ENCODE measurements around the gene NSG1. TPM values are rescaled to one million over a fixed set of nuclear protein-coding genes. Genes with fewer than 3 reads are reported as not detected.
"Not testable (repeated sequence)": the region's sequence is repeated elsewhere in the genome, so short reads cannot be mapped to it uniquely, and the experiment has no call there.

NSG1 gene
- total RNA-seq, 2 experiments from 2014 or later = 39.7 to 46.8 TPM

GRCh38 chr4:4422117-4422516 lies 35.2 kb downstream of the NSG1 start:
- Mint-ChIP-seq H3K36me3 (peaks cover 18% of the 10 kb centered on the region), H3K4me1 (peaks cover 19% of the 10 kb centered on the region)
- DNase-seq; H3K4me3 Mint-ChIP-seq; H3K27ac Mint-ChIP-seq; ATAC-seq (ENCODE audit: low read depth); H3K9me3 Mint-ChIP-seq; H3K27me3 Mint-ChIP-seq: not testable (repeated sequence)
- POLR2A ChIA-PET = interaction anchor here (0.7 kb wide), 1 partner anchor 8 kb away, joined by 4 read pairs; no protein-coding TSS in a partner anchor

- Mint-ChIP-seq H3K4me3 (no peak overlapping the region), H3K4me1 (peaks cover 17% of the 10 kb centered on the region), H3K27ac (no peak overlapping the region), H3K27me3 (no peaks in the 10 kb centered on the region), H3K9me3 (no peaks in the 10 kb centered on the region), H3K36me3 (peaks cover 16% of the 10 kb centered on the region)
- no peak for DNase-seq
- POLR2A ChIA-PET = no interaction called here
- no peak for ATAC-seq (ENCODE audit: low read depth)
Measured at GRCh38 chr4:4422856-4423499, 36.1 kb downstream of the NSG1 start.

GRCh38 chr4:4423706-4424498 lies 37.0 kb downstream of the NSG1 start:
- Mint-ChIP-seq H3K9me3 (no peaks in the 10 kb centered on the region), H3K27me3 (no peaks in the 10 kb centered on the region), H3K36me3 (peaks cover 9% of the 10 kb centered on the region), H3K4me3 (no peak overlapping the region), H3K27ac (peak overlapping the region; percentile 40), H3K4me1 (peaks cover 8% of the 10 kb centered on the region)
- DNase-seq (no peak), ATAC-seq (ENCODE audit: low read depth) (no peak)
- POLR2A ChIA-PET = no interaction called here

- no peaks in the 10 kb centered on the region for H3K27me3 Mint-ChIP-seq
- peaks cover 4% of the 10 kb centered on the region for H3K36me3 Mint-ChIP-seq
- no peak overlapping the region for H3K27ac Mint-ChIP-seq
- ATAC-seq (ENCODE audit: low read depth) (no peak), DNase-seq (no peak)
- POLR2A ChIA-PET = interaction anchor here (0.6 kb wide), 1 partner anchor 12 kb away, joined by 3 read pairs; no protein-coding TSS in a partner anchor
- no peaks in the 10 kb centered on the region for H3K9me3 Mint-ChIP-seq
- no peak overlapping the region for H3K4me3 Mint-ChIP-seq
- H3K4me1 Mint-ChIP-seq = peaks cover 3% of the 10 kb centered on the region
Measured at GRCh38 chr4:4424499-4425115, 37.7 kb downstream of the NSG1 start.

- no peak overlapping the region for H3K27ac Mint-ChIP-seq
- no peaks in the 10 kb centered on the region for H3K9me3 Mint-ChIP-seq
- H3K4me1 Mint-ChIP-seq = no peaks in the 10 kb centered on the region
- H3K36me3 Mint-ChIP-seq = peaks cover 2% of the 10 kb centered on the region
- no peak overlapping the region for H3K4me3 Mint-ChIP-seq
- H3K27me3 Mint-ChIP-seq = no peaks in the 10 kb centered on the region
- DNase-seq (no peak), ATAC-seq (ENCODE audit: low read depth) (no peak)
- POLR2A ChIA-PET = interaction anchor here (0.6 kb wide), 1 partner anchor 11 kb away, joined by 3 read pairs; no protein-coding TSS in a partner anchor
Measured at GRCh38 chr4:4425119-4425690, 38.3 kb downstream of the NSG1 start.

- Mint-ChIP-seq H3K27ac (no peak overlapping the region), H3K9me3 (no peaks in the 10 kb centered on the region), H3K27me3 (no peaks in the 10 kb centered on the region), H3K4me1 (peaks cover 3% of the 10 kb centered on the region), H3K36me3 (peaks cover 1% of the 10 kb centered on the region), H3K4me3 (no peak overlapping the region)
- POLR2A ChIA-PET = no interaction called here
- DNase-seq = no peak
- no peak for ATAC-seq (ENCODE audit: low read depth)
Measured at GRCh38 chr4:4425696-4426095, 38.8 kb downstream of the NSG1 start.

- POLR2A ChIA-PET = no interaction called here
- Mint-ChIP-seq H3K27ac (no peak overlapping the region), H3K36me3 (no peaks in the 10 kb centered on the region), H3K4me3 (no peak overlapping the region), H3K9me3 (no peaks in the 10 kb centered on the region), H3K27me3 (no peaks in the 10 kb centered on the region), H3K4me1 (peaks cover 3% of the 10 kb centered on the region)
- DNase-seq = no peak
- no peak for ATAC-seq (ENCODE audit: low read depth)
Measured at GRCh38 chr4:4426511-4427120, 39.7 kb downstream of the NSG1 start.

- H3K36me3 Mint-ChIP-seq = no peaks in the 10 kb centered on the region
Measured at GRCh38 chr4:4427121-4427870, 40.4 kb downstream of the NSG1 start.

GRCh38 chr4:4427886-4428285 lies 41.0 kb downstream of the NSG1 start:
- DNase-seq = no peak
- H3K4me1 Mint-ChIP-seq = peaks cover 3% of the 10 kb centered on the region
- ATAC-seq (ENCODE audit: low read depth) = no peak
- no peaks in the 10 kb centered on the region for H3K36me3 Mint-ChIP-seq
- no peak overlapping the region for H3K4me3 Mint-ChIP-seq
- H3K27me3 Mint-ChIP-seq = no peaks in the 10 kb centered on the region
- POLR2A ChIA-PET = interaction anchor here (1.2 kb wide), 1 partner anchor 180 kb away, joined by 3 read pairs; the partner anchor contains the start of gene TMEM128
- no peak overlapping the region for H3K27ac Mint-ChIP-seq
- H3K9me3 Mint-ChIP-seq = no peaks in the 10 kb centered on the region

More at GRCh38 chr4:4427121-4427870, 40.4 kb downstream of the NSG1 start:
- Mint-ChIP-seq H3K9me3 (no peaks in the 10 kb centered on the region), H3K4me3 (no peak overlapping the region), H3K27me3 (no peaks in the 10 kb centered on the region), H3K27ac (no peak overlapping the region), H3K4me1 (peaks cover 3% of the 10 kb centered on the region)
- ATAC-seq (ENCODE audit: low read depth) = no peak
- DNase-seq = no peak
- POLR2A ChIA-PET = no interaction called here

- H3K27me3 Mint-ChIP-seq = no peaks in the 10 kb centered on the region
- DNase-seq = no peak
- H3K4me1 Mint-ChIP-seq = peaks cover 3% of the 10 kb centered on the region
- H3K27ac Mint-ChIP-seq = no peak overlapping the region
- H3K4me3 Mint-ChIP-seq = no peak overlapping the region
- H3K9me3 Mint-ChIP-seq = no peaks in the 10 kb centered on the region
- POLR2A ChIA-PET = interaction anchor here (1.2 kb wide), 1 partner anchor 181 kb away, joined by 3 read pairs; the partner anchor contains the start of gene TMEM128
- no peaks in the 10 kb centered on the region for H3K36me3 Mint-ChIP-seq
- no peak for ATAC-seq (ENCODE audit: low read depth)
Measured at GRCh38 chr4:4428966-4429875, 42.3 kb downstream of the NSG1 start.

GRCh38 chr4:4430492-4431195 lies 43.7 kb downstream of the NSG1 start:
- ATAC-seq (ENCODE audit: low read depth) = peak; percentile 92
- H3K36me3 Mint-ChIP-seq = no peaks in the 10 kb centered on the region
- H3K9me3 Mint-ChIP-seq = no peaks in the 10 kb centered on the region

More at GRCh38 chr4:4430492-4431195, 43.7 kb downstream of the NSG1 start:
- Mint-ChIP-seq H3K27me3 (no peaks in the 10 kb centered on the region), H3K27ac (no peak overlapping the region), H3K4me1 (peaks cover 3% of the 10 kb centered on the region), H3K4me3 (no peak overlapping the region)
- peak; percentile 64 for DNase-seq
- POLR2A ChIA-PET = no interaction called here

All from activated naive CD8-positive, alpha-beta T cell treated with anti-CD3 and anti-CD28 coated beads, Interleukin-2, amount 10 ng/mL, durations not matched to agents 7 days and 5 days (primary cell).